Neural crest cell (in vitro differentiated cells): ENCODE data around the gene PCBP1. TPM values are rescaled to one million over a fixed set of nuclear protein-coding genes. Genes with fewer than 3 reads are reported as not detected.

Experiments used
- DNase-seq: peaks from one replicate; pipeline ENCODE4 v3.0.0; 2021; ENCODE audit warnings: low read depth, mixed read lengths, low spot score
- H3K27ac Mint-ChIP-seq: one replicate; pipeline ENCODE4 v1.8.0; 2021; ENCODE audit warnings: mild to moderate bottlenecking, mixed read lengths; ENCODE audit not compliant: unreplicated experiment
- H3K27me3 Mint-ChIP-seq: 2 replicates; pipeline ENCODE4 v1.8.0; 2021; ENCODE audit warnings: low read depth, mild to moderate bottlenecking, mixed read lengths
- H3K36me3 Mint-ChIP-seq: 2 replicates; pipeline ENCODE4 v1.8.0; 2021; ENCODE audit warnings: low read depth, mild to moderate bottlenecking, mixed read lengths
- H3K4me1 Mint-ChIP-seq: 2 replicates; pipeline ENCODE4 v1.8.0; 2021; ENCODE audit warnings: mixed read lengths
- H3K4me3 Mint-ChIP-seq: one replicate; pipeline ENCODE4 v1.8.0; 2021; ENCODE audit warnings: mild to moderate bottlenecking, mixed read lengths
- H3K9me3 Mint-ChIP-seq: 2 replicates; pipeline ENCODE4 v1.8.0; 2021; ENCODE audit warnings: mixed read lengths
- CTCF ChIP-seq: fragments of 200-600 bp; sonication (generic); conservative IDR thresholded peaks from 2 replicates; pipeline ENCODE4 v1.5.0; 2021; ENCODE audit warnings: antibody characterized with exemption, mild to moderate bottlenecking
- total RNA-seq: library from RNA; stranded (reverse); gene quantifications from 2 replicates; pipeline ENCODE4 v1.2.1, GENCODE V29; 2021

Gene PCBP1
- total RNA-seq, 1 donor from 2014 or later: 365 TPM

GRCh38 chr2:70087702-70088597, 673 bp downstream of the PCBP1 start:
- no peaks in the 10 kb centered on the region for H3K9me3 Mint-ChIP-seq
- H3K27ac Mint-ChIP-seq: peak overlapping the region; percentile 99
- peak overlapping the region; percentile 95 for H3K4me3 Mint-ChIP-seq
- peaks cover 25% of the 10 kb centered on the region for H3K36me3 Mint-ChIP-seq
- TF ChIP-seq CTCF: no peak
- DNase-seq: no peak
- peaks cover 8% of the 10 kb centered on the region for H3K27me3 Mint-ChIP-seq
- peaks cover 46% of the 10 kb centered on the region for H3K4me1 Mint-ChIP-seq

- Mint-ChIP-seq H3K4me3 (peak overlapping the region; percentile 95), H3K27me3 (peaks cover 8% of the 10 kb centered on the region), H3K27ac (peak overlapping the region; percentile 99), H3K9me3 (no peaks in the 10 kb centered on the region), H3K4me1 (peaks cover 41% of the 10 kb centered on the region), H3K36me3 (peaks cover 22% of the 10 kb centered on the region)
- TF ChIP-seq CTCF: no peak
- DNase-seq: no peak
These were observed 1.4 kb downstream of the PCBP1 start for GRCh38 chr2:70088598-70089219.

- DNase-seq: no peak
- peaks cover 42% of the 10 kb centered on the region for H3K4me1 Mint-ChIP-seq
- no peak for TF ChIP-seq CTCF
- H3K27me3 Mint-ChIP-seq: peaks cover 8% of the 10 kb centered on the region
- no peaks in the 10 kb centered on the region for H3K9me3 Mint-ChIP-seq
- peak overlapping the region; percentile 95 for H3K4me3 Mint-ChIP-seq
- H3K27ac Mint-ChIP-seq: peak overlapping the region; percentile 99
- H3K36me3 Mint-ChIP-seq: peaks cover 20% of the 10 kb centered on the region
These were observed 2.1 kb downstream of the PCBP1 start for GRCh38 chr2:70089220-70089982.

- Mint-ChIP-seq H3K36me3 (peaks cover 20% of the 10 kb centered on the region), H3K9me3 (no peaks in the 10 kb centered on the region), H3K4me1 (peaks cover 45% of the 10 kb centered on the region), H3K27ac (peak overlapping the region; percentile 69), H3K4me3 (peak overlapping the region; percentile 95), H3K27me3 (peaks cover 8% of the 10 kb centered on the region)
- no peak for TF ChIP-seq CTCF
- DNase-seq: no peak
These were observed 2.8 kb downstream of the PCBP1 start for GRCh38 chr2:70089983-70090525.

- DNase-seq: no peak
- H3K27me3 Mint-ChIP-seq: peaks cover 6% of the 10 kb centered on the region
- H3K36me3 Mint-ChIP-seq: peaks cover 17% of the 10 kb centered on the region
- TF ChIP-seq CTCF: no peak
- peaks cover 43% of the 10 kb centered on the region for H3K4me1 Mint-ChIP-seq
- H3K27ac Mint-ChIP-seq: no peak overlapping the region
- no peaks in the 10 kb centered on the region for H3K9me3 Mint-ChIP-seq
- peak overlapping the region; percentile 95 for H3K4me3 Mint-ChIP-seq
These were observed 3.5 kb downstream of the PCBP1 start for GRCh38 chr2:70090706-70091334.
